ENCODE measurements around the gene ANKRD10.

ANKRD10 gene

DNA sequence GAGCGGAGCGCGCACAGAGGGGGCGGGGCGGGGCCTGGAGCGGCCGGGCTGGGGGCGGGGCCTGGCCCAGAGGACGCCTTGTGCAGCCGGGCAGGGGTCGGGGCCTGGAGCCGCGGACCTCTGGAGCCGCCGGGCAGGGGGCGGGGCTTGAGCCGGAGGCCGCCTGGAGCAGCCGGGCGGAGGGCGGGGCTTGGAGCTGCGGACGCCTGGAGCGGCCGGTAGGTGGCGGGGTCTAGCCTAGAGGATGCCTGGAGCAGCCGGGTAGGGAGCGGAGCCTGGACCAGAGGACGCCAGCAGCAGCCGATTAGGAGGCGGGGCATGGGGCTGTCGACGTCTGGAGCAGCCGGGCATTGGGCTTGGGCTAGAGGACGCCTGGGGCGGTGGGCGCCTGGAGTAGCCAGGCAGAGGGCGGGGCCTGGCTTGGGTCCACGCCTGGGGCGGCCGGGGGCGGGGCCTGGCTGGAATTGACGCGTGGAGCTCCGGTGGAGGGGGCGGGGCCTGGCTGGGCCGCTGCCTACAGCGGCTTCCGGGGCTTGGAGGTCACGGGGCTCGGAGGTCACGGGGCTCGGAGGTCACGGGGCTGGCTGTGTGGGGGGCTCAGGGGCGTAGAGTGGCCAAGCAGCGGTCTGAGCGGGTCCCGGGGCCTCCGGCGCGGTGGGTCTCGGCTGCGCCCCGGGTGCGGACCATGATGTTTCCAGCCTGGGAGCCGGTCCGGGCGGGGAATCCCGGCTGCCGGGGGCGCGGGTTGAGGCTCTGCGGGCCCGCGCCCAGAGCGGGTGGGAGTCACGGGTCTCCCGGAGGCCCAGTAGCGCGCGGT, at the start of gene ANKRD10:
Gene ANKRD10, minus strand, starts transcription at position 13 of the 817 bp plus-strand sequence. CDS start 135 bp downstream, outside the sequence.
- Histone ChIP-seq H3K27me3 (ENCODE audit: low read length) (no peaks in the 10 kb centered on the region), H4K20me1 (ENCODE audit: low read depth, low read length) (peaks cover 18% of the 10 kb centered on the region), H2AFZ (ENCODE audit: low read depth, low read length, severe bottlenecking) (peak within 1 kb of the TSS; percentile 92), H3K36me3 (ENCODE audit: low read length) (no peaks in the 10 kb centered on the region), H3K9ac (ENCODE audit: low read length) (peak within 1 kb of the TSS; percentile 99), H3K79me2 (ENCODE audit: insufficient read depth, low read length) (peaks cover 43% of the 10 kb centered on the region), H3K9me3 (ENCODE audit: insufficient read depth, low read length) (no peaks in the 10 kb centered on the region), H3K4me3 (ENCODE audit: insufficient read depth, low read length, poor library complexity, severe bottlenecking) (peak within 1 kb of the TSS; percentile 81), H3K9me2 (replicated peaks; ENCODE audit: insufficient read depth, low read length) (no peaks in the 10 kb centered on the region), H3K4me2 (ENCODE audit: low read depth, low read length, poor library complexity, severe bottlenecking) (peak within 1 kb of the TSS; percentile 90), H3K27ac (ENCODE audit: low read depth, low read length) (peak within 1 kb of the TSS; percentile 87), H3F3A (ENCODE audit: insufficient read depth) (peaks cover 11% of the 10 kb centered on the region)
- TF ChIP-seq, protein P1, sequence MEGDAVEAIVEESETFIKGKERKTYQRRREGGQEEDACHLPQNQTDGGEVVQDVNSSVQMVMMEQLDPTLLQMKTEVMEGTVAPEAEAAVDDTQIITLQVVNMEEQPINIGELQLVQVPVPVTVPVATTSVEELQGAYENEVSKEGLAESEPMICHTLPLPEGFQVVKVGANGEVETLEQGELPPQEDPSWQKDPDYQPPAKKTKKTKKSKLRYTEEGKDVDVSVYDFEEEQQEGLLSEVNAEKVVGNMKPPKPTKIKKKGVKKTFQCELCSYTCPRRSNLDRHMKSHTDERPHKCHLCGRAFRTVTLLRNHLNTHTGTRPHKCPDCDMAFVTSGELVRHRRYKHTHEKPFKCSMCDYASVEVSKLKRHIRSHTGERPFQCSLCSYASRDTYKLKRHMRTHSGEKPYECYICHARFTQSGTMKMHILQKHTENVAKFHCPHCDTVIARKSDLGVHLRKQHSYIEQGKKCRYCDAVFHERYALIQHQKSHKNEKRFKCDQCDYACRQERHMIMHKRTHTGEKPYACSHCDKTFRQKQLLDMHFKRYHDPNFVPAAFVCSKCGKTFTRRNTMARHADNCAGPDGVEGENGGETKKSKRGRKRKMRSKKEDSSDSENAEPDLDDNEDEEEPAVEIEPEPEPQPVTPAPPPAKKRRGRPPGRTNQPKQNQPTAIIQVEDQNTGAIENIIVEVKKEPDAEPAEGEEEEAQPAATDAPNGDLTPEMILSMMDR (IDR thresholded peaks at IDR 0.05; ENCODE audit: insufficient read depth, low read length, poor library complexity, severe bottlenecking) = peak; percentile 64
- TF ChIP-seq EZH2phosphoT487 (conservative IDR thresholded peaks at IDR 0.05; ENCODE audit: low read length) = no peak

DNA sequence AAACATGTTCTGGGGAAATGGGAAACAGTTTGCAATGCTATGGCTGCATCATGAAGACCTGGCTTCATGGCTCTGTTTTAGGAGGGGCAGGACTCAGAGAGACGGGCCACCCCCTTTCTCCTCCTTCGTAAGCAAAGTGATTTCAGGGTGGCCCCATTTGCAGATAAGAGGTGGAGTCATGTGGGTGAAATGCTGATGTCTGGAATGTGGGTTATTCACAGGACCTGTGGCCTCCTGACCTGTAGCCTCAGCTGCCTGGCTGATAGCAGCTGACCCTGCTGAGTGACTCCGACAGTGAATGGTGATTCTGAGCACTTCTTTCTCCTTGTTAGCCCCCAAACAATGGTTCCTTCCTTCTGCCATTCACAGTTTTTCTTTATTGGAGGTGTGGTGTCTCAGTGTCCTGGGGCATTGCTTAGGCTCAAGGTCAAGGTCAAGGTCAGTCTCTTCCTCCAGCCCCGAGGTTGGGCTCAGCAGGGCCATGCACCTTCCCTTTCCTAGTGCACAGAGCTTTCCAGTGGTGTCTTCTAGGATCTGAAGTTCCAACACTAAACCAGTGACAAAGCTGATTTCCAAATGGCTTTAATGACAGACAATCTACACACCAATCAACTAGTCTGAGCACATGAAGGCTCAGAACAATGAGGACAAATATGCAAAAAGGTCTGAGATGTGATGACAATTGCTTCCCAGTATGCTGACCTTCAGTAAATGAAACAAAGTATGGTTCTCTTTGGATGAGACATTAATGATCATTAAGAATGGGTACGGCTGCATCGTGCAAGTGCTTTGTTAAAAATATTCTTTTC, 49.6 kb upstream of the ANKRD10 start:
- Histone ChIP-seq H3K9me3 (ENCODE audit: insufficient read depth, low read length) (peaks cover 32% of the 10 kb centered on the region; the same call in 1 of the 2 replicates), H3K79me2 (ENCODE audit: insufficient read depth, low read length) (no peaks in the 10 kb centered on the region), H3K27ac (ENCODE audit: low read depth, low read length) (no peak overlapping the region), H3K4me2 (ENCODE audit: low read depth, low read length, poor library complexity, severe bottlenecking) (no peak overlapping the region), H3K4me3 (ENCODE audit: insufficient read depth, low read length, poor library complexity, severe bottlenecking) (no peak overlapping the region), H3K36me3 (ENCODE audit: low read length) (no peaks in the 10 kb centered on the region), H4K20me1 (ENCODE audit: low read depth, low read length) (no peaks in the 10 kb centered on the region), H3F3A (ENCODE audit: insufficient read depth) (no peaks in the 10 kb centered on the region), H2AFZ (ENCODE audit: low read depth, low read length, severe bottlenecking) (no peak overlapping the region), H3K9me2 (replicated peaks; ENCODE audit: insufficient read depth, low read length) (no peaks in the 10 kb centered on the region), H3K9ac (ENCODE audit: low read length) (no peak overlapping the region), H3K27me3 (ENCODE audit: low read length) (no peaks in the 10 kb centered on the region)
- TF ChIP-seq, protein P1 (IDR thresholded peaks at IDR 0.05; ENCODE audit: insufficient read depth, low read length, poor library complexity, severe bottlenecking) = no peak
- no peak for TF ChIP-seq EZH2phosphoT487 (conservative IDR thresholded peaks at IDR 0.05; ENCODE audit: low read length)

DNA sequence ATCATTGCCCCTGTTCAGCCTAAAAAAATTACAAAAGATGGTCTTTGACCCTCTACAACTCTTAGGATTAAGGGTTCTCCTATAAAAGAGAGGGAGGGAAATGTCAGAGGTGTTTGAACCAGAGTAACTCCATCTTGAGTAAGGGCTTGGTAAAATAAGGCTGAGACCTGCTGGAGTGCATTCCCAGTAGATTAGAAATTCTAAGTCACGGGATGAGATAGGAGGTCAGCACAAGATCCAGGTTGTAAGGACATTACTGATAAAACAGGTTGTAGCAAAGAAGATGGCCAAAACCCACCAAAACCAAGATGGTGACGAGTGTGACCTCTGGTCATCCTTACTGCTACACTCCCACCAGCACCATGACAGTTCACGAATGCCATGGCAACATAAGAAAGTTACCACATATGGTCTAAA, 48.7 kb upstream of the ANKRD10 start:
- no peak overlapping the region for H3K27ac ChIP-seq (ENCODE audit: low read depth, low read length)

More for the DNA sequence above, 48.7 kb upstream of the ANKRD10 start:
- H3K4me2 ChIP-seq (ENCODE audit: low read depth, low read length, poor library complexity, severe bottlenecking) = no peak overlapping the region
- H2AFZ ChIP-seq (ENCODE audit: low read depth, low read length, severe bottlenecking) = no peak overlapping the region
- H3K4me3 ChIP-seq (ENCODE audit: insufficient read depth, low read length, poor library complexity, severe bottlenecking) = no peak overlapping the region
- H3K79me2 ChIP-seq (ENCODE audit: insufficient read depth, low read length) = no peaks in the 10 kb centered on the region
- no peaks in the 10 kb centered on the region for H3K27me3 ChIP-seq (ENCODE audit: low read length)
- TF ChIP-seq EZH2phosphoT487 (conservative IDR thresholded peaks at IDR 0.05; ENCODE audit: low read length) = no peak
- TF ChIP-seq, protein P1 (IDR thresholded peaks at IDR 0.05; ENCODE audit: insufficient read depth, low read length, poor library complexity, severe bottlenecking) = no peak
- H3K9me2 ChIP-seq (replicated peaks; ENCODE audit: insufficient read depth, low read length) = no peaks in the 10 kb centered on the region
- H3K36me3 ChIP-seq (ENCODE audit: low read length) = no peaks in the 10 kb centered on the region
- no peak overlapping the region for H3K9ac ChIP-seq (ENCODE audit: low read length)
- no peaks in the 10 kb centered on the region for H3F3A ChIP-seq (ENCODE audit: insufficient read depth)
- H4K20me1 ChIP-seq (ENCODE audit: low read depth, low read length) = no peaks in the 10 kb centered on the region
- H3K9me3 ChIP-seq (ENCODE audit: insufficient read depth, low read length) = peaks cover 32% of the 10 kb centered on the region; the same call in 1 of the 2 replicates
